Loucy (cell line): ENCODE data around the gene PIP5K1A.

Experiments used
- H2AFZ ChIP-seq: fragments of 200-600 bp; sonication (generic); 2 replicates; pipeline ENCODE4 v1.6.0; 2016; ENCODE audit warnings: antibody characterized with exemption, mild to moderate bottlenecking, low read length, moderate library complexity
- H3F3A ChIP-seq: fragments of 200-600 bp; 2 replicates; pipeline ENCODE4 v1.6.0; 2016; ENCODE audit warnings: antibody characterized with exemption, low read depth, mild to moderate bottlenecking
- H3K27me3 ChIP-seq: fragments of 200-600 bp; sonication (generic); 2 replicates; pipeline ENCODE4 v1.6.1; 2014; ENCODE audit warnings: low read length, mild to moderate bottlenecking; ENCODE audit not compliant: insufficient read depth, poor library complexity, severe bottlenecking
- H3K36me3 ChIP-seq: fragments of 200-600 bp; sonication (generic); 2 replicates; pipeline ENCODE4 v1.6.1; 2016; ENCODE audit warnings: low read length; ENCODE audit not compliant: insufficient read depth
- H3K4me1 ChIP-seq: fragments of 200-600 bp; sonication (generic); 2 replicates; pipeline ENCODE4 v1.5.1; 2014; ENCODE audit warnings: low read length, mild to moderate bottlenecking; ENCODE audit not compliant: insufficient read depth, poor library complexity, severe bottlenecking
- H3K4me2 ChIP-seq: fragments of 200-600 bp; sonication (generic); 2 replicates; pipeline ENCODE4 v1.6.0; 2014; ENCODE audit warnings: antibody characterized with exemption, low read length, low read depth, mild to moderate bottlenecking; ENCODE audit not compliant: poor library complexity, severe bottlenecking
- H3K4me3 ChIP-seq: fragments of 200-600 bp; sonication (generic); 2 replicates; pipeline ENCODE4 v1.5.1; 2014; ENCODE audit warnings: low read length, mild to moderate bottlenecking, mixed read lengths; ENCODE audit not compliant: poor library complexity, severe bottlenecking
- H3K79me2 ChIP-seq: fragments of 200-600 bp; sonication (generic); 2 replicates; pipeline ENCODE4 v1.6.1; 2014; ENCODE audit warnings: low read length; ENCODE audit not compliant: insufficient read depth
- H3K9ac ChIP-seq: fragments of 200-600 bp; sonication (generic); 2 replicates; pipeline ENCODE4 v1.6.0; 2014; ENCODE audit warnings: mild to moderate bottlenecking, low read depth, low read length, moderate library complexity; ENCODE audit not compliant: poor library complexity, severe bottlenecking
- H3K9me2 ChIP-seq: fragments of 200-600 bp; sonication (generic); replicated peaks from 2 replicates; pipeline ENCODE4 v1.6.1; 2016; ENCODE audit warnings: low read depth, low read length, mixed read lengths
- H3K9me3 ChIP-seq: fragments of 200-600 bp; sonication (generic); 2 replicates; pipeline ENCODE4 v1.6.1; 2014; ENCODE audit warnings: mild to moderate bottlenecking, antibody characterized with exemption, low read length, low read depth; ENCODE audit not compliant: insufficient read depth
- H4K20me1 ChIP-seq: fragments of 200-600 bp; sonication (generic); 2 replicates; pipeline ENCODE4 v1.6.0; 2014; ENCODE audit warnings: antibody characterized with exemption, low read length, mild to moderate bottlenecking; ENCODE audit not compliant: insufficient read depth, poor library complexity, severe bottlenecking
- EZH2phosphoT487 ChIP-seq: fragments of 200-600 bp; IDR thresholded peaks from 2 replicates; pipeline ENCODE4 v1.6.1; 2018; ENCODE audit warnings: antibody characterized with exemption, mild to moderate bottlenecking, moderate library complexity, borderline replicate concordance
- TF ChIP-seq, protein P1 (sequence below): fragments of 200-600 bp; sonication (generic); conservative IDR thresholded peaks from 2 replicates; pipeline ENCODE4 v1.5.1; 2014; ENCODE audit warnings: mild to moderate bottlenecking, antibody characterized with exemption, low read length

The PIP5K1A gene

DNA sequence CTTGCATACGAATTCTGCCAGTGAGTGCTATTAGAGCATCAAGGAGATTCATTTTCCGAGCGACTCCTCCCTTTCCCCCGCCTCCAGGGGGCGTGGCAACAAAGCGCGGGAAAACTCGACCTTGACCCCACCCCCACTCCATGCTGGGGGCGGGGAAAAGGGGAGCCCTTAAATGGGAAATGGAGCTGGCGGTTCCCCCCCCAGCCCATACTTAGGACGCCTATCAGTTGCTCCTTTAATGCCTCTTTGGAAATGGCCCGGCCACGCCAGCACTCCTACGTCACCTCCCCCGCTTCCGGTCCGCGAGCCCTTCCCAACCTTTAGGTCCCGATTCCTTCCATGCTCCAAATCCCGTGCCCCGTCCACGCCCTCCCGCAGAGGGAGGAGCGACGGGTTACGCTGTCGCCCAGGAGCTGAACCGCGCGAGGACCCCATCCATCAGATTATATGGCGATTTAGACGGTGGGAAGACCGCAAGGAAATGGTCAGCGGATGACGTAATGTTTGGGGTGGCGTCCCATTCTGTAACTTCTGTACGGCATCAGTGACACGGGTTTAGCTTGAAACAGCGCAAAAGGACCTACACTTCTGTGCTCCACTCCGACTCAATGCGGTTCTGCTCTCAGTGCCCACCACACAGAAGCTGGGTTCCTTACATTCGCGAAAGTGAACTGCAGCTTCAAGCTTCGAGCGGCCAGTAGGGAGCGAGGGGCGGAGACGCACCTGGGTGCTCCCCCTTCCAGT, 83.0 kb downstream of the PIP5K1A start:
- Histone ChIP-seq H3K27me3 (no peaks in the 10 kb centered on the region), H3K36me3 (peaks cover 6% of the 10 kb centered on the region; the same call in 1 of the 2 replicates), H4K20me1 (peaks cover 28% of the 10 kb centered on the region), H3K9ac (peak overlapping the region; percentile 91), H3K4me3 (peak overlapping the region; percentile 89), H3K9me3 (no peaks in the 10 kb centered on the region), H3K79me2 (peaks cover 39% of the 10 kb centered on the region), H3K4me2 (peak overlapping the region; percentile 67), H3K9me2 (no peaks in the 10 kb centered on the region), H3F3A (peaks cover 3% of the 10 kb centered on the region; the same call in 1 of the 2 replicates), H3K4me1 (peaks cover 19% of the 10 kb centered on the region), H2AFZ (peak overlapping the region; percentile 89)
- TF ChIP-seq, protein P1, sequence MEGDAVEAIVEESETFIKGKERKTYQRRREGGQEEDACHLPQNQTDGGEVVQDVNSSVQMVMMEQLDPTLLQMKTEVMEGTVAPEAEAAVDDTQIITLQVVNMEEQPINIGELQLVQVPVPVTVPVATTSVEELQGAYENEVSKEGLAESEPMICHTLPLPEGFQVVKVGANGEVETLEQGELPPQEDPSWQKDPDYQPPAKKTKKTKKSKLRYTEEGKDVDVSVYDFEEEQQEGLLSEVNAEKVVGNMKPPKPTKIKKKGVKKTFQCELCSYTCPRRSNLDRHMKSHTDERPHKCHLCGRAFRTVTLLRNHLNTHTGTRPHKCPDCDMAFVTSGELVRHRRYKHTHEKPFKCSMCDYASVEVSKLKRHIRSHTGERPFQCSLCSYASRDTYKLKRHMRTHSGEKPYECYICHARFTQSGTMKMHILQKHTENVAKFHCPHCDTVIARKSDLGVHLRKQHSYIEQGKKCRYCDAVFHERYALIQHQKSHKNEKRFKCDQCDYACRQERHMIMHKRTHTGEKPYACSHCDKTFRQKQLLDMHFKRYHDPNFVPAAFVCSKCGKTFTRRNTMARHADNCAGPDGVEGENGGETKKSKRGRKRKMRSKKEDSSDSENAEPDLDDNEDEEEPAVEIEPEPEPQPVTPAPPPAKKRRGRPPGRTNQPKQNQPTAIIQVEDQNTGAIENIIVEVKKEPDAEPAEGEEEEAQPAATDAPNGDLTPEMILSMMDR: no peak
- no peak for TF ChIP-seq EZH2phosphoT487

DNA sequence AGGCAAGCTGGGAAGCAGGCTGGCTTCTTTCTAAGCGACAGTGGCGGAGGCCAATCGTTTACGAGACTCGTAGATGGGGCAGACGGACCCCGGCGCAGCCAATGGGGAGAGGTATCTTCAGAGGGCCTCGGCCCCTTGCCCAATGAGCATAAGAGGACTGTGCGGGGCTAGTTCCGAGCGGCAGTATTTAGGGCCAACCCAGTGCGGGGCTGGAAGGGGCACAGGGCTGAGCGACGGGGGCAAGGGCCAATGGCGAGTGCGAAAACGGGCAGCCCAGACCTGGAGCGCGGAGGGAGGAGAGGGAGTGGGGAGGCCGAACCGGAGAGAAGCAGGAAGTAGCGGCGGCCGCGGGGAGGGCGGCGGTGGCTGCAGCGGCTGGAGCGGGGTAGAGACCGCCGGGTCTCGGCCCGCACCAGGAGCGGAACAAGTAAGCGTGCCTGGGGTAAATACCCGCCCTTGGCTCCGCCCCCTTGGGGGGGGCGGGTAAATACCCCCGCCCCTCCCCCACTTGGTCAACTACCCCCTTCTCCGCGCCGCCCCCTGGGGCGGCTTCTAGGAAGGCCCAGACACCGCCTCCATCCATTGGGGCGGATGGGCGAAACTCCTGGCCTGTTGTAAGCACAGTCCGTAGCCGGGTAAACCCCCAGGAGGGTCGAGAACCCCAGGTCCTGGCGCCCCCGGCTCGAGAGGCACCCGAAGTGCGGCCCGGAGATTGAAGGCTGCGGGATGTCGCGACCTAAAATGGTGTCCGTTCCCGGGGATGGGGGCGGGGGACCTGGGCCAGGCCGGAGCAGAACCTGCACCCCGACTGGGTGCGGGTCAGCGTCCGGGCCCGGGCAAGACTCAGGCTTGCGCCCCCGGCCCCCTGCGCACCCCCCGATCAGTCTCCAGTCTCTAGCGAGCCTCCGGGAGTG, 83.9 kb downstream of the PIP5K1A start, which contains the start of gene ZNF687:
TSS of gene ZNF687 (plus strand) at position 331 of the 914 bp plus-strand sequence. CDS start 3,993 bp downstream, outside the sequence.
- H4K20me1 ChIP-seq: peaks cover 29% of the 10 kb centered on the region
- peaks cover 39% of the 10 kb centered on the region for H3K79me2 ChIP-seq
- peaks cover 13% of the 10 kb centered on the region; the same call in 1 of the 2 replicates for H3K36me3 ChIP-seq
- no peaks in the 10 kb centered on the region for H3K27me3 ChIP-seq
- H2AFZ ChIP-seq: peak within 1 kb of the TSS; percentile 89
- H3K9me3 ChIP-seq: no peaks in the 10 kb centered on the region
- no peak for TF ChIP-seq EZH2phosphoT487
- TF ChIP-seq, protein P1: no peak
- peaks cover 19% of the 10 kb centered on the region for H3K4me1 ChIP-seq
- no peaks in the 10 kb centered on the region for H3K9me2 ChIP-seq
- H3K4me2 ChIP-seq: peak within 1 kb of the TSS; percentile 96
- peak within 1 kb of the TSS; percentile 89 for H3K4me3 ChIP-seq
- H3F3A ChIP-seq: peaks cover 3% of the 10 kb centered on the region; the same call in 1 of the 2 replicates
- peak within 1 kb of the TSS; percentile 91 for H3K9ac ChIP-seq

DNA sequence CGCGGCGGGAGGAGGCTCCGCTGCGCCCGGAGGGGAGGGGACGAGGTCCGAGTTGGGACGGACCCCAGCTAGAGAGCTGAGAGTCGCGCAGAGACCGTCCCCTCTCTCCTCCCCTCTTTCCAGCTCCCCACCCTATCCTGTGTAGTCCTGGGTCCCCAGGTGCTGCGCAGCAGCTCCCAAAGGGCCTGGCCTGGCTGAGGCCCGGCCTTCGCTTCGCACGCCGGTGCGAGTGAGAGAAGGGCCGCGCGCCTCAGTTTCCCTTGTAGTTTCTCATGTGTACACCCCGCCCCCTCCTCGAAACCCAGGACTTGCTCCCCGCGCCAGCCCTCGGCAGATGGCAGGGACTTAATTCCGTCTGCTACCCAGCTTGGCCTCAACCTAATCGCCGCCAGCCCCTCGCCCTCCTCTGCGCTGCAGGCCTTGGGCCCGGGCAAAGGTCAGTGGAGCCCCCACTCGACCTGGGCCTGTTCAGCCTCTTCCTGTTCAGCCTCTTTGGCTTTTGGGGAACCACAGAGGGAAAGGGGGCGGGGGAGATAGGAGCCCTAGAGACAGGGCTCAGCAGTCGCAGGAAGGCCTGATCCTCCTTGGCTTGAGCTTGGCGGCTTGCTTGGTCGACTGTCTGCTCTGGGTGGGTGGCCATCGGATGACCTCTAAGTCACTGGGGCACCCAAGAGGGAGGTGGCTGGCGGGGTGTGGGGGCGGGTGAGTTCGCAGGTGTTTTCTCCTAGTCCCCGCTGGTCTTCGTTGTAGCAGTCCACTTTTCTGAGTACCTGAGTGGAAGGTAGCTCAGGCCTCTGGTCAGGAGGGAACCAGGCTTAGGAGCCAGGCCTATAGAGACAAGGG, 84.8 kb downstream of the PIP5K1A start:
- H3K9me3 ChIP-seq: no peaks in the 10 kb centered on the region
- H3K9me2 ChIP-seq: no peaks in the 10 kb centered on the region
- peak overlapping the region; percentile 96 for H3K4me2 ChIP-seq
- H4K20me1 ChIP-seq: peaks cover 35% of the 10 kb centered on the region
- TF ChIP-seq, protein P1: no peak
- no peak for TF ChIP-seq EZH2phosphoT487
- peak overlapping the region; percentile 89 for H3K4me3 ChIP-seq
- H3F3A ChIP-seq: peaks cover 3% of the 10 kb centered on the region; the same call in 1 of the 2 replicates
- H2AFZ ChIP-seq: peak overlapping the region; percentile 68
- no peaks in the 10 kb centered on the region for H3K27me3 ChIP-seq
- peaks cover 40% of the 10 kb centered on the region for H3K79me2 ChIP-seq
- H3K4me1 ChIP-seq: peaks cover 19% of the 10 kb centered on the region
- H3K9ac ChIP-seq: peak overlapping the region; percentile 91
- H3K36me3 ChIP-seq: peaks cover 22% of the 10 kb centered on the region; the same call in 1 of the 2 replicates
